CD4-positive, CD25-positive, alpha-beta regulatory T cell (primary cell): Measurements from ENCODE around the gene PHF21A. TPM values are rescaled to one million over a fixed set of nuclear protein-coding genes. Genes with fewer than 3 reads are reported as not detected.
"Not testable (repeated sequence)": the region's sequence is repeated elsewhere in the genome, so short reads cannot be mapped to it uniquely, and the experiment has no call there.

Source experiments
- ATAC-seq, 2 donors: fragments of 150-1000 bp; cut with Tn5 transposase; one replicate each; pipeline ENCODE4 v1.10.0; 2021; ENCODE audit warnings: low read depth in 2 of 2, moderate number of reproducible peaks in 2 of 2, moderate library complexity in 1 of 2
- DNase-seq, 3 donors: peaks; one replicate each; pipeline versions ENCODE4 v3.0.0 to v3.0.0-alpha.2; 2012 to 2022; ENCODE audit warnings: mixed read lengths in 1 of 3
- H3K27ac ChIP-seq: one replicate; pipeline ENCODE4 v1.7.0; 2013; ENCODE audit warnings: mild to moderate bottlenecking, low read length; ENCODE audit not compliant: insufficient read depth, poor library complexity, severe bottlenecking
- H3K27me3 ChIP-seq: one replicate; pipeline ENCODE4 v1.7.0; 2013; ENCODE audit warnings: low read length; ENCODE audit not compliant: control insufficient read depth, insufficient read depth
- H3K36me3 ChIP-seq: one replicate; pipeline ENCODE4 v1.7.0; 2013; ENCODE audit warnings: mild to moderate bottlenecking, low read length, moderate library complexity; ENCODE audit not compliant: control insufficient read depth, insufficient read depth
- H3K4me1 ChIP-seq: 2 replicates; pipeline ENCODE4 v1.7.0; 2013; ENCODE audit warnings: mild to moderate bottlenecking, low read length; ENCODE audit not compliant: insufficient read depth, control insufficient read depth, poor library complexity, severe bottlenecking
- H3K4me3 ChIP-seq: one replicate; pipeline ENCODE4 v1.7.0; 2013; ENCODE audit warnings: low read depth, mild to moderate bottlenecking, low read length, moderate library complexity
- H3K9me3 ChIP-seq, 2 experiments: 1 replicate in 1 of 2; 2 replicates in 1 of 2; pipeline ENCODE4 v1.7.0; 2013; ENCODE audit warnings: low read length in 2 of 2, mild to moderate bottlenecking in 1 of 2, moderate library complexity in 1 of 2; ENCODE audit not compliant: control insufficient read depth in 2 of 2
- H3K27ac Mint-ChIP-seq, 3 donors: one replicate each; pipeline ENCODE4 v1.8.0; 2020 to 2022; ENCODE audit warnings: mild to moderate bottlenecking in 3 of 3, mixed read lengths in 3 of 3, moderate library complexity in 2 of 3
- H3K27me3 Mint-ChIP-seq: one replicate; pipeline ENCODE4 v1.8.0; 2022; ENCODE audit warnings: mild to moderate bottlenecking, mixed read lengths
- H3K36me3 Mint-ChIP-seq: one replicate; pipeline ENCODE4 v1.8.0; 2020; ENCODE audit warnings: mixed read lengths
- H3K4me1 Mint-ChIP-seq, 4 donors: one replicate each; pipeline ENCODE4 v1.8.0; 2020 to 2022; ENCODE audit warnings: mixed read lengths in 4 of 4, mild to moderate bottlenecking in 1 of 4
- H3K4me3 Mint-ChIP-seq, 4 donors: one replicate each; pipeline ENCODE4 v1.8.0; 2020 to 2022; ENCODE audit warnings: mild to moderate bottlenecking in 4 of 4, mixed read lengths in 4 of 4, moderate library complexity in 3 of 4
- H3K9me3 Mint-ChIP-seq, 7 donors: one replicate each; pipeline ENCODE4 v1.8.0; 2020 to 2022; ENCODE audit warnings: mixed read lengths in 7 of 7, mild to moderate bottlenecking in 3 of 7, moderate library complexity in 2 of 7
- polyA plus RNA-seq, 4 donors: library from polyadenylated mRNA; unstranded; fragments of 300-500 nt; fragmentation: Illumina TruSeq; gene quantifications; one replicate each; pipeline ENCODE4 v1.2.3, GENCODE V29; 2021
- total RNA-seq: library from RNA; stranded (reverse); gene quantifications from one replicate; pipeline ENCODE4 v1.2.3, GENCODE V29; 2022

Gene PHF21A
- total and polyA plus RNA-seq, 5 donors from 2014 or later: 6.0 to 111 (median 9.2) TPM

- Histone ChIP-seq H3K27me3 (no peaks in the 10 kb centered on the region), H3K9me3 (no peaks in the 10 kb centered on the region), H3K27ac (no peak overlapping the region), H3K36me3 (no peaks in the 10 kb centered on the region), H3K4me1 (no peaks in the 10 kb centered on the region), H3K4me3 (no peak overlapping the region)
- Mint-ChIP-seq H3K4me3 (no peak overlapping the region), H3K4me1 (peaks cover 14 to 26% (median 20%) of the 10 kb centered on the region in 4 donors), H3K27me3 (no peaks in the 10 kb centered on the region), H3K9me3 (no peaks in the 10 kb centered on the region), H3K27ac (peak overlapping the region in 1 of 3 donors; percentile 84), H3K36me3 (peaks cover 6% of the 10 kb centered on the region)
- ATAC-seq (no peak), DNase-seq (no peak)
Observed at GRCh38 chr11:45993531-45994001, 127.7 kb downstream of the PHF21A start.

GRCh38 chr11:45988921-45989320, 132.3 kb downstream of the PHF21A start:
- Mint-ChIP-seq H3K4me1 (peaks cover 18 to 42% (median 26%) of the 10 kb centered on the region in 4 donors), H3K27me3 (no peaks in the 10 kb centered on the region), H3K4me3 (no peak overlapping the region), H3K36me3 (peaks cover 5% of the 10 kb centered on the region), H3K9me3 (no peaks in the 10 kb centered on the region), H3K27ac (no peak overlapping the region)
- ATAC-seq (no peak), DNase-seq (no peak)
- H3K27me3 ChIP-seq: no peaks in the 10 kb centered on the region
- no peaks in the 10 kb centered on the region for H3K4me1 ChIP-seq
- H3K4me3 ChIP-seq: no peak overlapping the region
- H3K9me3 ChIP-seq: no peaks in the 10 kb centered on the region
- H3K27ac ChIP-seq: no peak overlapping the region
- no peaks in the 10 kb centered on the region for H3K36me3 ChIP-seq

- H3K4me3 Mint-ChIP-seq: no peak overlapping the region
- peaks cover 29 to 38% (median 35%) of the 10 kb centered on the region in 4 donors for H3K4me1 Mint-ChIP-seq
- H3K36me3 Mint-ChIP-seq: peaks cover 5% of the 10 kb centered on the region
- peaks cover 4% of the 10 kb centered on the region for H3K27me3 Mint-ChIP-seq
- no peaks in the 10 kb centered on the region for H3K4me1 ChIP-seq
- no peak for ATAC-seq
- H3K27me3 ChIP-seq: no peaks in the 10 kb centered on the region
- H3K36me3 ChIP-seq: peaks cover 2% of the 10 kb centered on the region
- H3K4me3 ChIP-seq: no peak overlapping the region
- H3K27ac ChIP-seq: no peak overlapping the region
- no peaks in the 10 kb centered on the region for H3K9me3 ChIP-seq
- DNase-seq: no peak
- no peaks in the 10 kb centered on the region for H3K9me3 Mint-ChIP-seq
- H3K27ac Mint-ChIP-seq: peak overlapping the region in 2 of 3 donors; percentile 16 to 55
Observed at GRCh38 chr11:45985212-45985611, 136.0 kb downstream of the PHF21A start.

- DNase-seq (no peak), ATAC-seq (no peak)
- Mint-ChIP-seq H3K4me1 (peaks cover 29 to 36% (median 34%) of the 10 kb centered on the region in 4 donors), H3K36me3 (peaks cover 13% of the 10 kb centered on the region), H3K9me3 (no peaks in the 10 kb centered on the region), H3K27ac (no peak overlapping the region), H3K27me3 (peaks cover 4% of the 10 kb centered on the region), H3K4me3 (no peak overlapping the region)
- Histone ChIP-seq H3K36me3 (peaks cover 11% of the 10 kb centered on the region), H3K27ac (no peak overlapping the region), H3K27me3 (no peaks in the 10 kb centered on the region), H3K9me3 (no peaks in the 10 kb centered on the region), H3K4me3 (no peak overlapping the region), H3K4me1 (no peaks in the 10 kb centered on the region)
Observed at GRCh38 chr11:45984192-45984591, 137.1 kb downstream of the PHF21A start.

GRCh38 chr11:45983471-45983845, 137.8 kb downstream of the PHF21A start:
- Histone ChIP-seq H3K36me3 (peaks cover 17% of the 10 kb centered on the region), H3K4me1 (no peaks in the 10 kb centered on the region), H3K27ac (no peak overlapping the region), H3K9me3 (no peaks in the 10 kb centered on the region), H3K27me3 (no peaks in the 10 kb centered on the region), H3K4me3 (no peak overlapping the region)
- Mint-ChIP-seq H3K9me3 (no peaks in the 10 kb centered on the region), H3K4me1 (peaks cover 29 to 36% (median 34%) of the 10 kb centered on the region in 4 donors), H3K27me3 (peaks cover 4% of the 10 kb centered on the region), H3K27ac (no peak overlapping the region), H3K4me3 (no peak overlapping the region), H3K36me3 (peaks cover 14% of the 10 kb centered on the region)
- ATAC-seq (no peak), DNase-seq (no peak)

GRCh38 chr11:45982656-45983470, 138.4 kb downstream of the PHF21A start:
- H3K27me3 ChIP-seq: no peaks in the 10 kb centered on the region
- H3K36me3 ChIP-seq: peaks cover 21% of the 10 kb centered on the region
- Mint-ChIP-seq H3K36me3 (peaks cover 14% of the 10 kb centered on the region), H3K9me3 (no peaks in the 10 kb centered on the region), H3K27me3 (peaks cover 4% of the 10 kb centered on the region), H3K4me3 (no peak overlapping the region), H3K4me1 (peaks cover 29 to 34% (median 33%) of the 10 kb centered on the region in 4 donors), H3K27ac (peak overlapping the region in 2 of 3 donors; percentile 16 to 44)
- H3K4me1 ChIP-seq: no peaks in the 10 kb centered on the region
- no peak overlapping the region for H3K27ac ChIP-seq
- ATAC-seq (no peak), DNase-seq (no peak)
- no peak overlapping the region for H3K4me3 ChIP-seq
- no peaks in the 10 kb centered on the region for H3K9me3 ChIP-seq

- not testable (repeated sequence) for H3K9me3 Mint-ChIP-seq, H3K9me3 ChIP-seq, H3K4me3 Mint-ChIP-seq, ATAC-seq, H3K4me1 ChIP-seq, H3K27ac Mint-ChIP-seq, H3K27me3 ChIP-seq, H3K4me3 ChIP-seq, DNase-seq, H3K27me3 Mint-ChIP-seq, H3K27ac ChIP-seq
- H3K36me3 ChIP-seq: peaks cover 31% of the 10 kb centered on the region
- peaks cover 27 to 29% (median 28%) of the 10 kb centered on the region in 4 donors for H3K4me1 Mint-ChIP-seq
- H3K36me3 Mint-ChIP-seq: peaks cover 19% of the 10 kb centered on the region
Observed at GRCh38 chr11:45981826-45982225, 139.4 kb downstream of the PHF21A start.

- no peaks in the 10 kb centered on the region for H3K9me3 ChIP-seq
- peaks cover 53% of the 10 kb centered on the region for H3K36me3 ChIP-seq
- H3K27me3 Mint-ChIP-seq: no peaks in the 10 kb centered on the region
- ATAC-seq (no peak), DNase-seq (no peak)
- H3K9me3 Mint-ChIP-seq: peaks cover 0 to 2% (median 0%) of the 10 kb centered on the region in 7 donors
- H3K36me3 Mint-ChIP-seq: peaks cover 21% of the 10 kb centered on the region
- no peak overlapping the region for H3K4me3 Mint-ChIP-seq
- no peaks in the 10 kb centered on the region for H3K4me1 Mint-ChIP-seq
- H3K27ac Mint-ChIP-seq: no peak overlapping the region
- H3K4me1 ChIP-seq: no peaks in the 10 kb centered on the region
- no peaks in the 10 kb centered on the region for H3K27me3 ChIP-seq
- no peak overlapping the region for H3K27ac ChIP-seq
- no peak overlapping the region for H3K4me3 ChIP-seq
Observed at GRCh38 chr11:45974806-45975205, 146.4 kb downstream of the PHF21A start.
